Smooth muscle cell (in vitro differentiated cells): Measurements from ENCODE around the gene PKIG. TPM values are rescaled to one million over a fixed set of nuclear protein-coding genes. Genes with fewer than 3 reads are reported as not detected.

ENCODE experiments used
- DNase-seq: peaks from one replicate; lab custom pipeline; 2025; ENCODE audit not compliant: unreplicated experiment; lab: John Stamatoyannopoulos, UW
- H2AFZ ChIP-seq: fragments of 200-600 bp; sonication (generic); 2 replicates; pipeline ENCODE4 v1.6.0; 2016; ENCODE audit warnings: antibody characterized with exemption, low read depth, mild to moderate bottlenecking
- H3F3A ChIP-seq: fragments of 200-600 bp; sonication (generic); 2 replicates; pipeline ENCODE4 v1.6.0; 2017; ENCODE audit warnings: antibody characterized with exemption, low read depth
- H3K27ac ChIP-seq: fragments of 200-600 bp; sonication (generic); 2 replicates; pipeline ENCODE4 v1.5.1; 2016; ENCODE audit warnings: low read depth, mild to moderate bottlenecking
- H3K27me3 ChIP-seq: fragments of 200-600 bp; sonication (generic); 2 replicates; pipeline ENCODE4 v1.6.1; 2016; ENCODE audit warnings: low read depth, mild to moderate bottlenecking
- H3K36me3 ChIP-seq: fragments of 200-600 bp; sonication (generic); 2 replicates; pipeline ENCODE4 v1.5.1; 2016; ENCODE audit warnings: low read depth
- H3K4me1 ChIP-seq: fragments of 200-600 bp; sonication (generic); 2 replicates; pipeline ENCODE4 v1.5.1; 2016; ENCODE audit warnings: low read depth
- H3K4me2 ChIP-seq: fragments of 200-600 bp; sonication (generic); 2 replicates; pipeline ENCODE4 v1.6.0; 2016; ENCODE audit warnings: mild to moderate bottlenecking
- H3K4me3 ChIP-seq: fragments of 200-600 bp; sonication (generic); 2 replicates; pipeline ENCODE4 v1.5.1; 2016; ENCODE audit warnings: mild to moderate bottlenecking
- H3K79me2 ChIP-seq: fragments of 200-600 bp; sonication (generic); 2 replicates; pipeline ENCODE4 v1.6.0; 2016; ENCODE audit warnings: low read depth, mild to moderate bottlenecking
- H3K9ac ChIP-seq: fragments of 200-600 bp; sonication (generic); 2 replicates; pipeline ENCODE4 v1.6.0; 2016; ENCODE audit warnings: low read depth
- H3K9me3 ChIP-seq: fragments of 200-600 bp; sonication (generic); replicated peaks from 2 replicates; pipeline ENCODE4 v1.5.1; 2016; ENCODE audit warnings: low read depth
- H4K20me1 ChIP-seq: fragments of 200-600 bp; sonication (generic); 2 replicates; pipeline ENCODE4 v1.6.0; 2016; ENCODE audit warnings: low read depth
- WGBS: methylation state at CpG from one replicate; pipeline ENCODE4 v1.1.7; 2016; ENCODE audit warnings: low lambda C conversion rate; 5-methylcytosine and 5-hydroxymethylcytosine counted together
- polyA plus RNA-seq: library from polyadenylated mRNA; unstranded; fragments of >200 nt; fragmentation: Nextera tagmentation; extraction: Ambion mirVana; gene quantifications from 2 replicates; pipeline ENCODE4 v1.2.1, GENCODE V29; 2016
- total RNA-seq: library from RNA; depleted of rRNA; stranded (reverse); fragments of >200 nt; gene quantifications from 2 replicates; pipeline ENCODE4 v1.2.3, GENCODE V29; 2014
- TF ChIP-seq, protein P1 (sequence below): fragments of 200-600 bp; sonication (generic); IDR thresholded peaks from 2 replicates; pipeline ENCODE4 v1.5.1; 2017; ENCODE audit warnings: borderline replicate concordance, mild to moderate bottlenecking, antibody characterized with exemption; ENCODE audit not compliant: insufficient read depth, poor library complexity, severe bottlenecking

The PKIG gene
- total and polyA plus RNA-seq, 2 experiments from 2014 or later: 68.9 to 86.1 TPM

- no peaks in the 10 kb centered on the region for H3K27me3 ChIP-seq
- no peaks in the 10 kb centered on the region for H3K9me3 ChIP-seq
- H2AFZ ChIP-seq: no peak overlapping the region
- no peaks in the 10 kb centered on the region for H3K36me3 ChIP-seq
- H3K79me2 ChIP-seq: peaks cover 50% of the 10 kb centered on the region
- DNase-seq: no peak
- no peak overlapping the region for H3K9ac ChIP-seq
- no peak overlapping the region for H3K27ac ChIP-seq
- TF ChIP-seq, protein P1, sequence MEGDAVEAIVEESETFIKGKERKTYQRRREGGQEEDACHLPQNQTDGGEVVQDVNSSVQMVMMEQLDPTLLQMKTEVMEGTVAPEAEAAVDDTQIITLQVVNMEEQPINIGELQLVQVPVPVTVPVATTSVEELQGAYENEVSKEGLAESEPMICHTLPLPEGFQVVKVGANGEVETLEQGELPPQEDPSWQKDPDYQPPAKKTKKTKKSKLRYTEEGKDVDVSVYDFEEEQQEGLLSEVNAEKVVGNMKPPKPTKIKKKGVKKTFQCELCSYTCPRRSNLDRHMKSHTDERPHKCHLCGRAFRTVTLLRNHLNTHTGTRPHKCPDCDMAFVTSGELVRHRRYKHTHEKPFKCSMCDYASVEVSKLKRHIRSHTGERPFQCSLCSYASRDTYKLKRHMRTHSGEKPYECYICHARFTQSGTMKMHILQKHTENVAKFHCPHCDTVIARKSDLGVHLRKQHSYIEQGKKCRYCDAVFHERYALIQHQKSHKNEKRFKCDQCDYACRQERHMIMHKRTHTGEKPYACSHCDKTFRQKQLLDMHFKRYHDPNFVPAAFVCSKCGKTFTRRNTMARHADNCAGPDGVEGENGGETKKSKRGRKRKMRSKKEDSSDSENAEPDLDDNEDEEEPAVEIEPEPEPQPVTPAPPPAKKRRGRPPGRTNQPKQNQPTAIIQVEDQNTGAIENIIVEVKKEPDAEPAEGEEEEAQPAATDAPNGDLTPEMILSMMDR: no peak
- H3K4me2 ChIP-seq: no peak overlapping the region
- WGBS: 87% methylated on average over 11 of the region's 11 CpGs
- no peak overlapping the region for H3K4me3 ChIP-seq
- peaks cover 3% of the 10 kb centered on the region for H4K20me1 ChIP-seq
- peaks cover 7% of the 10 kb centered on the region for H3K4me1 ChIP-seq
- peaks cover 12% of the 10 kb centered on the region for H3F3A ChIP-seq
These were observed 18.4 kb downstream of the PKIG start for GRCh38 chr20:44600758-44601201.

DNA sequence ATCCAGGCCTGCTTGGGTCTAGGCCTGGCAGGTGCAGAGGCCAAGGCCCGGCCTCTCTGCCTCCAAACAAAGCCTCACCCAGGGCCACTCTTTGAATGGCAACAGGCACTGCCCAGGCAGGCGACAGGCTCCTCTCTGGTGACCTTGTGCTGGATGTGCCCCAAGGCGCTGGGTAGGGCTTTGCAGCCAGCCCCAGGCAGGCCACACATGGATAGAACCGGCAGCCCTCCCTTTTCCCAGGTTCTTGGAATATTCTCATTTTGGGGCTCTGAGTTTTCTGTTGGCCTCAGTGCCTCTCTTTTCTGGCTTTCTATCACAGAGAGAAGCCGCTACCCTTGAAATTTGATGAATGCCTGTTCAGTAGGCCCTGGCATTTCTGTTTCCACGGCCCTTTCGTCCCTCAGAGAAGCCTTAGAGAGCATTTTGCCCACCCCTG is 18.9 kb downstream of the PKIG start:
- peaks cover 7% of the 10 kb centered on the region for H3K4me1 ChIP-seq
- H2AFZ ChIP-seq: no peak overlapping the region
- H3F3A ChIP-seq: peaks cover 12% of the 10 kb centered on the region
- no peaks in the 10 kb centered on the region for H3K36me3 ChIP-seq
- no peak for DNase-seq
- no peak overlapping the region for H3K27ac ChIP-seq
- no peak overlapping the region for H3K9ac ChIP-seq
- H3K4me3 ChIP-seq: no peak overlapping the region
- no peaks in the 10 kb centered on the region for H3K27me3 ChIP-seq
- 93% methylated on average over 7 of the region's 7 CpGs for WGBS
- H3K4me2 ChIP-seq: no peak overlapping the region
- H3K79me2 ChIP-seq: peaks cover 51% of the 10 kb centered on the region
- TF ChIP-seq, protein P1: no peak
- H3K9me3 ChIP-seq: no peaks in the 10 kb centered on the region
- peaks cover 3% of the 10 kb centered on the region for H4K20me1 ChIP-seq

- Histone ChIP-seq H3K4me2 (no peak overlapping the region), H3K4me3 (no peak overlapping the region), H3K9ac (no peak overlapping the region), H3K4me1 (peaks cover 7% of the 10 kb centered on the region), H3K27me3 (no peaks in the 10 kb centered on the region), H3K79me2 (peaks cover 51% of the 10 kb centered on the region), H3K9me3 (no peaks in the 10 kb centered on the region), H3K36me3 (no peaks in the 10 kb centered on the region), H2AFZ (no peak overlapping the region), H3K27ac (no peak overlapping the region), H3F3A (peaks cover 12% of the 10 kb centered on the region), H4K20me1 (peaks cover 3% of the 10 kb centered on the region)
- DNase-seq: no peak
- 26% methylated on average over 1 of the region's 1 CpG for WGBS
- TF ChIP-seq, protein P1: no peak
These were observed 19.4 kb downstream of the PKIG start for GRCh38 chr20:44601801-44602204.

GRCh38 chr20:44603327-44603726 is 20.9 kb downstream of the PKIG start:
- peaks cover 5% of the 10 kb centered on the region for H3K4me1 ChIP-seq
- H4K20me1 ChIP-seq: peaks cover 3% of the 10 kb centered on the region
- no peaks in the 10 kb centered on the region for H3K36me3 ChIP-seq
- H3F3A ChIP-seq: peaks cover 7% of the 10 kb centered on the region
- H2AFZ ChIP-seq: no peak overlapping the region
- no peak overlapping the region for H3K4me2 ChIP-seq
- H3K9me3 ChIP-seq: no peaks in the 10 kb centered on the region
- no peak overlapping the region for H3K4me3 ChIP-seq
- DNase-seq: no peak
- TF ChIP-seq, protein P1: no peak
- WGBS: 90% methylated on average over 8 of the region's 8 CpGs
- H3K9ac ChIP-seq: no peak overlapping the region
- no peaks in the 10 kb centered on the region for H3K27me3 ChIP-seq
- no peak overlapping the region for H3K27ac ChIP-seq
- peaks cover 51% of the 10 kb centered on the region for H3K79me2 ChIP-seq
